Peyer's patch (tissue), 4 donors: Measurements from ENCODE around the gene IGFN1. TPM values are rescaled to one million over a fixed set of nuclear protein-coding genes. Genes with fewer than 3 reads are reported as not detected.

Experiments
- DNase-seq, 3 donors: peaks; one replicate each; pipeline ENCODE4 v3.0.0-alpha.2; 2017 to 2019
- H3K27ac ChIP-seq, 4 donors: fragments of 200-600 bp; sonication (generic); one replicate each; pipeline ENCODE4 v1.5.1; 2016 to 2019
- H3K27me3 ChIP-seq, 2 donors: fragments of 200-600 bp; sonication (generic); one replicate each; pipeline ENCODE4 v1.5.1; 2019
- H3K36me3 ChIP-seq, 3 donors: fragments of 200-600 bp; sonication (generic); one replicate each; pipeline ENCODE4 v1.5.1; 2016 to 2019
- H3K4me1 ChIP-seq, 4 donors: fragments of 200-600 bp; sonication (generic); one replicate each; pipeline ENCODE4 v1.5.1; 2016 to 2019
- H3K4me3 ChIP-seq, 4 donors: fragments of 200-600 bp; sonication (generic); 1 replicate in 3 of 4; 2 replicates in 1 of 4; pipeline ENCODE4 v1.5.1; 2016 to 2019; ENCODE audit warnings: mild to moderate bottlenecking in 1 of 4
- H3K9me3 ChIP-seq, 4 donors: fragments of 200-600 bp; sonication (generic); one replicate each; pipeline ENCODE4 v1.5.1; 2016 to 2019; ENCODE audit warnings: mild to moderate bottlenecking in 1 of 4
- POLR2A ChIP-seq, 2 donors: fragments of 450-650 bp; IDR thresholded peaks; one replicate each; pipeline ENCODE4 v1.5.1; 2017; ENCODE audit warnings: antibody characterized with exemption in 2 of 2, mild to moderate bottlenecking in 2 of 2, moderate library complexity in 2 of 2
- total RNA-seq, 4 donors: library from RNA; depleted of rRNA; stranded (reverse); fragments of >200 nt; gene quantifications; one replicate each; pipeline ENCODE4 v1.1.0, GENCODE V29; 2016
- TF ChIP-seq, protein P1 (sequence below), 6 experiments: fragments of 450-650 bp in 4 of 6; fragments of 200-600 bp in 2 of 6; sonication (generic) in 1 of 6; IDR thresholded peaks; one replicate each; pipeline ENCODE4 v1.5.1; 2017 to 2019; ENCODE audit warnings: antibody characterized with exemption in 6 of 6, mild to moderate bottlenecking in 3 of 6, moderate library complexity in 1 of 6

IGFN1 gene
- total RNA-seq, 4 donors from 2014 or later: not detected

DNA sequence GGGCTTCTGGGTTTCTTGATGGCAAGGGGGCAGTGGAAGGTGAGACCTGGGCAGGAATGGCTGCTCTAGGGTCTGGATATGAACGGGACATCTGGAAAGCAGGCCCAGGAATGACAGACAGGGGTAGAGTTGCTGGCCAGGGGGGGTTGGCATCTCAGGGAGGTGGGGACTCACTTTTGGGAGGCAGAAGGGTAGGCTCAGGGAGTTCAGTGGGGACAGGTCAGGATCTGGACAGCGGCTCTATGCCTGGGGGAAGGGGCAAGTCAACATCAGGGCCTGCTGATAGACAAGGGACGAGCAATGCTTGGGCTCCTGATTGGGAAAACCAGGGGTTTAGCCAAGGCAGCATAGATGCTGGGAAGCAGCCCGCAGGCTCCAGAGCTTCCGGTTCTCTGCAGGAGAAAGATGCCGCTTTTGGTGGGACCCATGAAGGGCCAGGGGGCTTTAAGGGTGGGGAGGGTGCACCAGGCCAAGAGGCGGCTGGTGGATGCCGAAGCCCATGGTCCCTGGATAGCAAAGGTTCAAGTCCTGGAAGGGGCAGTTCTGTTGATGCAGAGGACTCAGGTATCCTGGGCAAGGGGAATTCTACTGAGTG is 21.9 kb downstream of the IGFN1 start:
- H3K9me3 ChIP-seq: no peaks in the 10 kb centered on the region
- H3K27me3 ChIP-seq: no peaks in the 10 kb centered on the region
- no peaks in the 10 kb centered on the region for H3K36me3 ChIP-seq
- TF ChIP-seq, protein P1, sequence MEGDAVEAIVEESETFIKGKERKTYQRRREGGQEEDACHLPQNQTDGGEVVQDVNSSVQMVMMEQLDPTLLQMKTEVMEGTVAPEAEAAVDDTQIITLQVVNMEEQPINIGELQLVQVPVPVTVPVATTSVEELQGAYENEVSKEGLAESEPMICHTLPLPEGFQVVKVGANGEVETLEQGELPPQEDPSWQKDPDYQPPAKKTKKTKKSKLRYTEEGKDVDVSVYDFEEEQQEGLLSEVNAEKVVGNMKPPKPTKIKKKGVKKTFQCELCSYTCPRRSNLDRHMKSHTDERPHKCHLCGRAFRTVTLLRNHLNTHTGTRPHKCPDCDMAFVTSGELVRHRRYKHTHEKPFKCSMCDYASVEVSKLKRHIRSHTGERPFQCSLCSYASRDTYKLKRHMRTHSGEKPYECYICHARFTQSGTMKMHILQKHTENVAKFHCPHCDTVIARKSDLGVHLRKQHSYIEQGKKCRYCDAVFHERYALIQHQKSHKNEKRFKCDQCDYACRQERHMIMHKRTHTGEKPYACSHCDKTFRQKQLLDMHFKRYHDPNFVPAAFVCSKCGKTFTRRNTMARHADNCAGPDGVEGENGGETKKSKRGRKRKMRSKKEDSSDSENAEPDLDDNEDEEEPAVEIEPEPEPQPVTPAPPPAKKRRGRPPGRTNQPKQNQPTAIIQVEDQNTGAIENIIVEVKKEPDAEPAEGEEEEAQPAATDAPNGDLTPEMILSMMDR (IDR thresholded peaks at IDR 0.05): no peak
- no peak for TF ChIP-seq POLR2A (IDR thresholded peaks at IDR 0.05)
- no peak overlapping the region for H3K27ac ChIP-seq
- no peak overlapping the region for H3K4me3 ChIP-seq
- DNase-seq: no peak
- H3K4me1 ChIP-seq: no peaks in the 10 kb centered on the region

GRCh38 chr1:201213106-201213770 is 22.6 kb downstream of the IGFN1 start:
- Histone ChIP-seq H3K4me3 (no peak overlapping the region), H3K9me3 (no peaks in the 10 kb centered on the region), H3K4me1 (no peaks in the 10 kb centered on the region), H3K27me3 (no peaks in the 10 kb centered on the region), H3K36me3 (no peaks in the 10 kb centered on the region), H3K27ac (no peak overlapping the region)
- TF ChIP-seq, protein P1 (IDR thresholded peaks at IDR 0.05): no peak
- TF ChIP-seq POLR2A (IDR thresholded peaks at IDR 0.05): no peak
- peak in 1 of 3 donors; percentile 31 for DNase-seq

DNA sequence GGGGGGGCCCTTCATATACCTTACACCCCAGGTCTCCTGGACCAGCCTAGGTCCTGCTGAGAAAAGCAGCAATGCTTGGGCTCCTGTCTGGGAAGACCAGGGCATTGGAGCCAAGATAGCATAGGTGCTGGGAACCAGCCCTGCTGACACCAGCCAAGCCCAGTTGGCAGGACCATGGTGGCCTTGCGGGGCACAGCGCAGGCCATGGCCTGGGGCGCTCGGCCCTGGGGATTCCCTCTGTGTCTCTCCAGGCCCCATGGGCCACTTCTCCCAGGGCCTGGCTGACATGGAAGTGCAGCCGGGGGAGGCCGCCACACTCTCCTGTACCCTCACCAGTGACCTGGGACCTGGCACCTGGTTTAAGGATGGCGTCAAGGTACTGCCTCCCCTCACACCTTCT is 23.3 kb downstream of the IGFN1 start:
- Histone ChIP-seq H3K27me3 (no peaks in the 10 kb centered on the region), H3K4me1 (no peaks in the 10 kb centered on the region), H3K9me3 (no peaks in the 10 kb centered on the region), H3K36me3 (no peaks in the 10 kb centered on the region), H3K4me3 (no peak overlapping the region), H3K27ac (no peak overlapping the region)
- TF ChIP-seq POLR2A (IDR thresholded peaks at IDR 0.05): no peak
- TF ChIP-seq, protein P1 (IDR thresholded peaks at IDR 0.05): no peak
- DNase-seq: peak in 1 of 3 donors; percentile 26

DNA sequence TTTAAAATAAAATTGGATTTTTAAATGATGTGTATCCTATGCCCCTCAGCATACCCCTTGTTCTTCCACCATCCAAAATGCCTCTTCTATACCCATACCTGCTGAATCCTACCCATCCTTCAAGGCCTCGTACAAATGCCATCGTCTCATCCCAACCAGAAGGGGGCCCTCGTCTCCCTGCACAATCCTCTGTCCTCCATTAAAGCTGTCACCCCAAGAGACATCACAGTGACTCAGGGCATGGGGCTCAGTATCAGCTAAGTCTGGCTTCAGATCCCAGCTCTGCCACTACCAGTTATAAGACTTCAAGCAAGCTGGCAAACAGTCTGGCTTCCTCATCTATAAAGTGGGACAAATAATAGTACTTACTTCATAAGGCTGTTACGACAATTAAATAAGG is 23.8 kb downstream of the IGFN1 start:
- no peaks in the 10 kb centered on the region for H3K4me1 ChIP-seq
- peak in 1 of 3 donors; percentile 44 for DNase-seq
- H3K27me3 ChIP-seq: no peaks in the 10 kb centered on the region
- H3K36me3 ChIP-seq: no peaks in the 10 kb centered on the region
- no peak overlapping the region for H3K4me3 ChIP-seq
- no peak for TF ChIP-seq POLR2A (IDR thresholded peaks at IDR 0.05)
- TF ChIP-seq, protein P1 (IDR thresholded peaks at IDR 0.05): peak in 1 of 6 experiments; percentile 14
- no peak overlapping the region for H3K27ac ChIP-seq
- no peaks in the 10 kb centered on the region for H3K9me3 ChIP-seq

GRCh38 chr1:201214886-201215285 is 24.3 kb downstream of the IGFN1 start:
- TF ChIP-seq, protein P1 (IDR thresholded peaks at IDR 0.05): no peak
- no peak for TF ChIP-seq POLR2A (IDR thresholded peaks at IDR 0.05)
- Histone ChIP-seq H3K27me3 (no peaks in the 10 kb centered on the region), H3K9me3 (no peaks in the 10 kb centered on the region), H3K27ac (no peak overlapping the region), H3K36me3 (no peaks in the 10 kb centered on the region), H3K4me3 (no peak overlapping the region), H3K4me1 (no peaks in the 10 kb centered on the region)
- peak in 1 of 3 donors; percentile 28 for DNase-seq
